ENCODE results near the gene ARF6. TPM values are rescaled to one million over a fixed set of nuclear protein-coding genes. Genes with fewer than 3 reads are reported as not detected.
"Not testable (repeated sequence)": the region's sequence is repeated elsewhere in the genome, so short reads cannot be mapped to it uniquely, and the experiment has no call there.

ARF6 gene
- total RNA-seq, 1 donor from 2014 or later: 46.1 TPM

DNA sequence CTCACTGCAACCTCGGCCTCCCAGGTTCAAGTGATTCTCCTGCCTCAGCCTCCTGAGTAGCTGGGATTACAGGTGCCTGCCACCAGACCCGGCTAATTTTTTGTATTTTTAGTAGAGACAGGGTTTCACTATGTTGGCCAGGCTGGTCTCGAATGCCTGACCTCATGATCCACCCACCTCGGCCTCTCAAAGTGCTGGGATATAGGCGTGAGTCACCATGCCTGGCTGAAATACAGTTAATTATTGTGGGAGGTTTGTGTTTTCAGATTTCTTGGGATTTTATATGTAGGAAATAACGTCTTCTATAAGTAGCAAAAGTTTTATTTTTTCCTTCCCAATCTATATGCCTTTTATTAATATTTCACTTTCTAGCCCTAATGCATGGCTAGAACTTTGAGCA, 19.3 kb upstream of the ARF6 start:
- ATAC-seq: not testable (repeated sequence)
- intact Hi-C loops (cut with DNase I): loop anchor here (10.0 kb wide), 1 partner anchor 231 kb away; no protein-coding TSS in a partner anchor

DNA sequence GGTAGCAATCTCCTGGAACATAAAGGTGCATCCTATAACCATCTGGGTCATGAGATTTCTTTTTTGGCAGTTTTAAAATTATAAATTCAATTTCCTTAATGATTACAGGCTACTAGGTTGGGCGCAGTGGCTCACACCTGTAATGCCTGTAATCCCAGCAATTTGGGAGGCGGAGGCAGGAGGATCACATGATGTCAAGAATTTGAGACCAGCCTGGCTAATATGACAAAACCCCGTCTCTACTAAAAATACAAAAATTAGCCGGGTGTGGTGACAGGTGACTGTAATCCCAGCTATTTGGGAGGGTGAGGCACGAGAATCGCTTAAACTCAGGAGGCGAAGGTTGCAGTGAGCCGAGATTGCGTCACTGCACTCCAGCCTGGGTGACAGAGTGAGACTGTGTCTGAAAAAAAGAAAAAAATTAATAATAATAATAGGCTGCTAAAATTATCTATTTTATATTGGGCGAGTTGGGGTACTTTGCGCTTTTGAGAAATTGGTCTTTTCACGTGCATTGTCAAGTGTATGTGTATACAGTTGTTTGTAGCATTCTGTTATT, 17.2 kb upstream of the ARF6 start:
- intact Hi-C loops (cut with DNase I): loop anchor here (10.0 kb wide), 1 partner anchor 229 kb away; no protein-coding TSS in a partner anchor
- DNase-seq (ENCODE audit: low spot score) (no peak), ATAC-seq (no peak)

More for the DNA sequence above, 19.3 kb upstream of the ARF6 start:
- not testable (repeated sequence) for DNase-seq (ENCODE audit: low spot score)

- DNase-seq (ENCODE audit: low spot score) (no peak), ATAC-seq (no peak)
- intact Hi-C loops (cut with DNase I): loop anchor here (10.0 kb wide), 1 partner anchor 228 kb away; no protein-coding TSS in a partner anchor
Measured at GRCh38 chr14:49876563-49877127, 16.2 kb upstream of the ARF6 start.

DNA sequence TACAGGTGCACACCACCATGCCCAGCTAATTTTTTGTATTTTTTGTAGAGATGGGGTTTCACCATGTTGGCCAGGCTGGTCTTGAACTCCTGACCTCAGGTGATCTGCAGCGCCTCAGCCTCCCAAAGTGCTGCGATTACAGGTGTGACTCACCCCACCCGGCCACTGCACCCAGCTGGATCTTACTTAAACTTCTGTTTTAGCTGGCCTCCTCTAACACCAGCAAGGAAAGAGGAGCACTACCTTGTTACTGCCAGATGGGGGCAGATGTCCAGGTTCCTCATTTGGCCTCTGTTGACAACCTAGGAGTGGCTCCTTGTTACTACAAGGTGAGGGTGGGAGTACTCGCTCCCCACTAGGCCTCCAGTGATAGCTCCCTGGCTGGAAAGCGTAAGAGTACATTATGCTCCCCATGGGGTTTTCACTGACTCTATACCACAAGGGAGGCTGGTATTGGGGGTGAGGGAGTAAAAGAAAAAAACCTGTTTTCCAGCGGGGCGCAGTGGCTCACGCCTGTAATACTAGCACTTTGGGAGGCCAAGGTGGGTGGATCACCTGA, 13.2 kb upstream of the ARF6 start:
- no peak for DNase-seq (ENCODE audit: low spot score)
- intact Hi-C loops (cut with DNase I): loop anchor here (10.0 kb wide), 1 partner anchor 225 kb away; no protein-coding TSS in a partner anchor
- peak; percentile 85 for ATAC-seq

GRCh38 chr14:49880267-49881064, 12.4 kb upstream of the ARF6 start:
- no peak for DNase-seq (ENCODE audit: low spot score)
- intact Hi-C loops (cut with DNase I): no loop called here
- peak; percentile 82 for ATAC-seq

- no peak for DNase-seq (ENCODE audit: low spot score)
- intact Hi-C loops (cut with DNase I): no loop called here
- ATAC-seq: no peak
Measured at GRCh38 chr14:49881350-49882001, 11.4 kb upstream of the ARF6 start.

GRCh38 chr14:49882826-49883694, 9.8 kb upstream of the ARF6 start:
- intact Hi-C loops (cut with DNase I): no loop called here
- ATAC-seq (no peak), DNase-seq (ENCODE audit: low spot score) (no peak)

DNA sequence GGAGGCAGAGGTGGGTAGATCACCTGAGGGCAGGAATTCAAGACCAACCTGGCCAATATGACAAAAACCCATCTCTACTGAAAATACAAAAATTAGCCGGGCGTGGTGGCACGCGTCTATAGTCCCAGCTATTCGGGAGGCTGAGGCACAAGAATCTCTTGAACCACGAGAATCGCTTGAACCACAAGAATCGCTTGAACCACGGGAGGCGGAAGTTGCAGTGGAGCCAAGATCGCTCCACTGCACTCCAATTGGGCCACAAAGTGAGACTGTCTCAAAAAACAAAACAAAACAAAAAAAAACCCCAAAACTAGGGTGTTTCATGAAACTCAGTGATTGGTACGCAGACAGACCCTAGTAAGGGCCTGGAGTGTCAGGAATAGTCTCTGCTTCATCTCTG, 6.4 kb upstream of the ARF6 start:
- DNase-seq (ENCODE audit: low spot score) (no peak), ATAC-seq (no peak)
- intact Hi-C loops (cut with DNase I): no loop called here

GRCh38 chr14:49888293-49888692, 4.6 kb upstream of the ARF6 start:
- intact Hi-C loops (cut with DNase I): no loop called here
- no peak for DNase-seq (ENCODE audit: low spot score)
- ATAC-seq: no peak

GRCh38 chr14:49892301-49892635, 614 bp upstream of the ARF6 start:
- intact Hi-C loops (cut with DNase I): loop anchor here (10.0 kb wide), 1 partner anchor 113 kb away; no protein-coding TSS in a partner anchor
- peak; percentile 83 for ATAC-seq
- no peak for DNase-seq (ENCODE audit: low spot score)

DNA sequence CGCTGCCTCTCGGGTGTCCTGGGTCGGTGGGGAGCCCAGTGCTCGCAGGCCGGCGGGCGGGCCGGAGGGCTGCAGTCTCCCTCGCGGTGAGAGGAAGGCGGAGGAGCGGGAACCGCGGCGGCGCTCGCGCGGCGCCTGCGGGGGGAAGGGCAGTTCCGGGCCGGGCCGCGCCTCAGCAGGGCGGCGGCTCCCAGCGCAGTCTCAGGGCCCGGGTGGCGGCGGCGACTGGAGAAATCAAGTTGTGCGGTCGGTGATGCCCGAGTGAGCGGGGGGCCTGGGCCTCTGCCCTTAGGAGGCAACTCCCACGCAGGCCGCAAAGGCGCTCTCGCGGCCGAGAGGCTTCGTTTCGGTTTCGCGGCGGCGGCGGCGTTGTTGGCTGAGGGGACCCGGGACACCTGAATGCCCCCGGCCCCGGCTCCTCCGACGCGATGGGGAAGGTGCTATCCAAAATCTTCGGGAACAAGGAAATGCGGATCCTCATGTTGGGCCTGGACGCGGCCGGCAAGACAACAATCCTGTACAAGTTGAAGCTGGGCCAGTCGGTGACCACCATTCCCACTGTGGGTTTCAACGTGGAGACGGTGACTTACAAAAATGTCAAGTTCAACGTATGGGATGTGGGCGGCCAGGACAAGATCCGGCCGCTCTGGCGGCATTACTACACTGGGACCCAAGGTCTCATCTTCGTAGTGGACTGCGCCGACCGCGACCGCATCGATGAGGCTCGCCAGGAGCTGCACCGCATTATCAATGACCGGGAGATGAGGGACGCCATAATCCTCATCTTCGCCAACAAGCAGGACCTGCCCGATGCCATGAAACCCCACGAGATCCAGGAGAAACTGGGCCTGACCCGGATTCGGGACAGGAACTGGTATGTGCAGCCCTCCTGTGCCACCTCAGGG, 679 bp downstream of the ARF6 start:
- ATAC-seq (peak; percentile 61), DNase-seq (ENCODE audit: low spot score) (peak; percentile 77)
- intact Hi-C loops (cut with DNase I): loop anchor here (10.0 kb wide), 1 partner anchor 111 kb away; no protein-coding TSS in a partner anchor

DNA sequence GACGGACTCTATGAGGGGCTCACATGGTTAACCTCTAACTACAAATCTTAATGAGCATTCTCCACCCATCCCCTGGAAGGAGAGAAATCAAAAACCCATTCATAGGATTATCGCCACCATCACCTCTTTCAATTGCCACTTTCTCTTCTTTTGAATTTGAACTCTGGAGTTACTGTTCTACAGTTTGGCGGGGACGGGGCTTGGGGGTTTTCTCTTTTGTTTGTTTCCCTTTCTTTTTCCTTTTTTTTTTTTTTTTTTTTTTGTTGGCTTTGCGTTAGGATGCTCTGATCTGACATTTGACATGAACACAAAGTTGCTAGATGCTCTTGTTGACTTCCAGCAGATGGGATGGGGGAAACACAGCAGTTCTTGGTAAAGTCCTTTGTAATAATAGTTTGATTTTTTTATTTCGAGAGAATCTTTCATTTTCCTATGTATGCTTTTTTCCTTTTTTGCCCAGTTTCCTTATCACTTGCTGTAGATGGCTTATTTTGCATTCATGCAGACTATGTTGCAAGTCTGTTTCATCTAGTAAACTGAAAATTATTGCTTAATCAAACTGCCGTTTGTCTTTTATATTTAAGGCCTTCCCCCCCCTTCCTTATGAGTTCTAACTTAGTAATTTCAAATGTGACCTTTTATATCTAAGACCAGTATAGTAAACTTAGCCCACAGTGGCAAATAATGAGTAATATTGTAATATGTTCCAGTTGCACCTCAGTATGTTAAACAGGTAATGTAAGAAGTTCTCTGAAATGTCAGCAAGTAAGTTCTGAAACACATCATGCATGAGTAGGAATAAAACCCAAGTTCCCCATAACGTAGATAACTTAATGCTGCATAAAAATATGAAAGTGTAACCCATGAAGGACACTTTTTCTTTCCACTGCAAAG, 1.6 kb downstream of the ARF6 start:
- DNase-seq (ENCODE audit: low spot score); ATAC-seq: not testable (repeated sequence)
- intact Hi-C loops (cut with DNase I): loop anchor here (10.0 kb wide), 1 partner anchor 110 kb away; no protein-coding TSS in a partner anchor

- DNase-seq (ENCODE audit: low spot score) (no peak), ATAC-seq (no peak)
- intact Hi-C loops (cut with DNase I): loop anchor here (10.0 kb wide), 1 partner anchor 109 kb away; no protein-coding TSS in a partner anchor
Measured at GRCh38 chr14:49895480-49895879, 2.6 kb downstream of the ARF6 start.

DNA sequence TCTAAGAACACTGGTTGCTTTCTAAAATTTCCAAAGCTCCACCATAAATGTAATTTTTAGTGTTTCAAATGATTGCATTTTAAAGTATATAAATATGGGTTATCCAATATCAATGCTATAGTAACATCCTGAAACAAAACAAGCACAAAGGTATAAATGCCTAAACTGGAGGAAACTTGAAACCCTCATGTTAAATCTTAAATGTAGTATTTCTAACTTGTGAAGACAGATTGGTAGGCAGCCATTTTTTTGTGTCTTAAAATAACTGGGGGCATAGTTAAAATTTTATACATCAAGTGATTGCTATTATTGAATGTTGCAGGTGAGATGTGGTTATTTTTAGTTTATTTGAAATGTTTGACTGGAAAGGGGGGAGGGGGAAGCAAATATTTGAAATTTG, 3.4 kb downstream of the ARF6 start:
- intact Hi-C loops (cut with DNase I): loop anchor here (10.0 kb wide), 1 partner anchor 109 kb away; no protein-coding TSS in a partner anchor
- DNase-seq (ENCODE audit: low spot score); ATAC-seq: not testable (repeated sequence)

- intact Hi-C loops (cut with DNase I): loop anchor here (10.0 kb wide), 1 partner anchor 108 kb away; no protein-coding TSS in a partner anchor
- ATAC-seq (no peak), DNase-seq (ENCODE audit: low spot score) (no peak)
Measured at GRCh38 chr14:49896966-49897365, 4.1 kb downstream of the ARF6 start.

GRCh38 chr14:49897414-49897813, 4.5 kb downstream of the ARF6 start:
- intact Hi-C loops (cut with DNase I): loop anchor here (10.0 kb wide), 1 partner anchor 107 kb away; no protein-coding TSS in a partner anchor
- no peak for ATAC-seq
- DNase-seq (ENCODE audit: low spot score): no peak

All from sciatic nerve (tissue), 2 donors.